Erythroblast (primary cell): ENCODE measurements around the gene PHRF1.

Experiments
- GATA1 ChIP-seq: IDR thresholded peaks from 2 replicates; pipeline ENCODE4 v1.6.1; 2011; ENCODE audit warnings: low read depth, mild to moderate bottlenecking, control low read depth, low read length, moderate library complexity
- POLR2A ChIP-seq: IDR thresholded peaks from 2 replicates; pipeline ENCODE4 v1.6.1; 2011; ENCODE audit warnings: mild to moderate bottlenecking, low read length

GRCh38 chr11:612201-612960, 36.1 kb downstream of the PHRF1 start:
- TF ChIP-seq POLR2A (no peak), GATA1 (no peak)
